Body of pancreas (tissue), 4 donors: ENCODE data around the gene SMARCA2.

Source experiments
- CTCF ChIP-seq, 7 experiments: fragments of 450-650 bp in 4 of 7; fragments of 200-600 bp in 3 of 7; sonication (generic) in 3 of 7; IDR thresholded peaks; one replicate each; pipeline ENCODE4 v1.5.1; 2016 to 2019; ENCODE audit warnings: antibody characterized with exemption in 7 of 7
- POLR2A ChIP-seq, 3 donors: fragments of 450-650 bp; IDR thresholded peaks; one replicate each; pipeline ENCODE4 v1.6.1; 2016; ENCODE audit warnings: antibody characterized with exemption in 3 of 3, mild to moderate bottlenecking in 2 of 3

DNA sequence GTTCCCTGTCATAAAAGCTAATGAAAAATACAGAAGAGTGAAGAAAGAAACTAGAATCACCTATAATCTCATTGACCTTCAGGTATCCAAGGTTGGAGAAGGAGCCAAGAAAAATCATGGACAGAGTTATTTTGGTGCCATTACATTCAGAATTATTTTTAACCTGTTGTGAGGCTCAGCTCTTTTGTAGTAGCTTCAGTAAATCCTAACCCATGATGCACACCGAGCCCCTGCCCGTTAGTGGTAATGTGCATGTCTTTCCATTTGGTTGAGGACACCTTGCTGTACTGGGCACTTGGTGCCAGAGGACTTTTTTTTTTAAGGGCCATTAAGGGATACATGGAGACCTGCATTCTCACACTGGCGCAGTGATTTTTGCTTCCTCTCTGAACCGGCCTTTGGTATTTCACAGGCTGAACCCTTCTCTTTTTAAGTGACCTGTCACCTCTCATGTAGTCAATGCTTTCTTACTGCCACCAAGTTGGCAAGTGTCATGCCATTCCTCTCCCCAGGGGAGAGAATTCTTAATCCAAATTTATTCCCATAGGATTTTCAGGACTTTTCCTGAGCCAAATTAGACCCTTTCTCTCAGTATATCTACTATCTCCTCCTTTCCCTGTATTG is 125.6 kb downstream of the SMARCA2 start:
- no peak for TF ChIP-seq CTCF (IDR thresholded peaks at IDR 0.05)
- no peak for TF ChIP-seq POLR2A (IDR thresholded peaks at IDR 0.05)
